CD4-positive, alpha-beta T cell (primary cell): ENCODE measurements around the gene RASA1. TPM values are rescaled to one million over a fixed set of nuclear protein-coding genes. Genes with fewer than 3 reads are reported as not detected.
A peak's percentile ranks its signal among the peaks of the same experiment; 100 is the strongest.

Experiments used
- ATAC-seq: fragments of 200-7000 bp; cut with Tn5 transposase; one replicate; pipeline ENCODE4 v1.10.0; 2022; ENCODE audit warnings: mild to moderate bottlenecking; ENCODE audit not compliant: poor library complexity
- CTCF ChIA-PET: fragments of 350-600 bp; sonication (Branson Sonifier 250); formaldehyde crosslinking; loops from one replicate; lab custom pipeline; 2021; ENCODE audit warnings: antibody characterized with exemption, inconsistent platforms; lab: Charles Lee
- POLR2A ChIA-PET: fragments of 350-600 bp; sonication (Branson Sonifier 250); formaldehyde crosslinking; loops from one replicate; lab custom pipeline; 2021; ENCODE audit warnings: antibody characterized with exemption, inconsistent platforms; lab: Charles Lee
- DNase-seq, 14 experiments: peaks; one replicate each; pipeline ENCODE4 v3.0.0-alpha.2; 2013 to 2020; ENCODE audit warnings: mixed read lengths in 2 of 14
- H3K27ac ChIP-seq, 2 donors: one replicate each; pipeline versions ENCODE4 v1.5.1 to v1.7.0; 2013; ENCODE audit warnings: low read length in 2 of 2, low read depth in 1 of 2, mild to moderate bottlenecking in 1 of 2
- H3K27me3 ChIP-seq, 2 experiments: 1 replicate in 1 of 2; 2 replicates in 1 of 2; pipeline versions ENCODE4 v1.6.1 to v1.7.0; 2013; ENCODE audit warnings: low read length in 2 of 2, control low read depth in 1 of 2, mild to moderate bottlenecking in 1 of 2, moderate library complexity in 1 of 2; ENCODE audit not compliant: insufficient read depth in 2 of 2, control insufficient read depth in 1 of 2
- H3K36me3 ChIP-seq: one replicate; pipeline ENCODE4 v1.6.1; 2013; ENCODE audit warnings: low read length, control low read depth; ENCODE audit not compliant: insufficient read depth
- H3K4me1 ChIP-seq: one replicate; pipeline ENCODE4 v1.6.1; 2013; ENCODE audit warnings: low read length, control low read depth; ENCODE audit not compliant: insufficient read depth
- H3K4me3 ChIP-seq: one replicate; pipeline ENCODE4 v1.5.1; 2013; ENCODE audit warnings: mild to moderate bottlenecking, low read length, moderate library complexity
- H3K9me3 ChIP-seq, 2 experiments: 1 replicate in 1 of 2; 2 replicates in 1 of 2; pipeline versions ENCODE4 v1.6.1 to v1.7.0; 2013; ENCODE audit warnings: low read length in 2 of 2, mild to moderate bottlenecking in 2 of 2, control low read depth in 1 of 2, moderate library complexity in 1 of 2; ENCODE audit not compliant: control insufficient read depth in 1 of 2, insufficient read depth in 1 of 2
- H3K27ac Mint-ChIP-seq: one replicate; pipeline ENCODE4 v1.8.0; 2020; ENCODE audit warnings: mixed read lengths
- H3K27me3 Mint-ChIP-seq: one replicate; pipeline ENCODE4 v1.8.0; 2021; ENCODE audit warnings: mixed read lengths
- H3K36me3 Mint-ChIP-seq: one replicate; pipeline ENCODE4 v1.8.0; 2021; ENCODE audit warnings: low read depth, mixed read lengths
- H3K4me1 Mint-ChIP-seq: one replicate; pipeline ENCODE4 v1.8.0; 2021; ENCODE audit warnings: low read depth, mixed read lengths
- H3K4me3 Mint-ChIP-seq: one replicate; pipeline ENCODE4 v1.8.0; 2020; ENCODE audit warnings: mild to moderate bottlenecking, mixed read lengths
- H3K9me3 Mint-ChIP-seq: one replicate; pipeline ENCODE4 v1.8.0; 2020; ENCODE audit warnings: mixed read lengths
- CTCF ChIP-seq: fragments of 200-600 bp; IDR thresholded peaks from one replicate; pipeline ENCODE4 v1.8.0; 2022; ENCODE audit warnings: antibody characterized with exemption, mild to moderate bottlenecking
- intact Hi-C, 2 experiments: fragments of 100-400 bp; cut with DNase I in 1 of 2; cut with micrococcal nuclease in 1 of 2; formaldehyde crosslinking; loops; one replicate each; pipeline versions ENCODE4 v1.15.1 to v1.9.0; 2023 to 2025; cut with DNase I, micrococcal nuclease
- total RNA-seq, 174 experiments: library from RNA in 2 of 174; stranded (reverse) in 2 of 174; gene quantifications; one replicate each; pipeline ENCODE4 v1.2.3 and lab custom pipeline; 2021 to 2026

The RASA1 gene
- total RNA-seq, 2 experiments from 2014 or later = 15.1 to 15.4 TPM

DNA sequence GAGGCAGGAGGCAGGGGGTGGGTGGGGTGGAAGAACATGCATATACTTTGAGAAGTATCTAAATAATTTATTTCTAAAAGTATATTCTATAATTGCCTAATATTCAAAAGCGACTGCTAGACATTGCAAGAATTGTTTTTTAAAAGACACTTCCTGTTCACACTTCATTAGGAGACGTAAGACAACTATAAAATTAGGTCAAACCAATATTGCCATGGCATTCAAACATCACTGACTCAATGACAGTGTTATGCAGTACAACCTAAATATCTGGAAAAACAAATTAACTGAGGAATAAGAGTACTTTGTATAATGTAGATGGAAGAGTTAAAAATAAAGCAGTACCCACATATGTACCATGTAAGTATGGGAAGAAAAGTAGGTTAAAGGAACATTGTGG, 140.5 kb downstream of the RASA1 start:
- peak in 2 of 14 experiments; percentile 38 to 56 for DNase-seq
- H3K4me3 Mint-ChIP-seq = peak overlapping the region; percentile 31
- H3K4me1 ChIP-seq = peaks cover 17% of the 10 kb centered on the region

GRCh38 chr5:87410931-87411330, 143.2 kb downstream of the RASA1 start:
- Histone ChIP-seq H3K27ac (peak overlapping the region in 1 of 2 donors; percentile 27), H3K9me3 (no peaks in the 10 kb centered on the region), H3K27me3 (no peaks in the 10 kb centered on the region), H3K4me3 (no peak overlapping the region), H3K4me1 (peaks cover 19% of the 10 kb centered on the region), H3K36me3 (peaks cover 49% of the 10 kb centered on the region)
- intact Hi-C loops = loop anchor here (1.0 to 5.0 kb wide), 3 partner anchors 10 to 856 kb away; partner anchors contain the start of genes COX7C (in 1 of the 2) and TMEM161B (in 1 of the 2)
- Mint-ChIP-seq H3K9me3 (no peaks in the 10 kb centered on the region), H3K27me3 (no peaks in the 10 kb centered on the region), H3K36me3 (peaks cover 70% of the 10 kb centered on the region), H3K27ac (peak overlapping the region; percentile 96), H3K4me1 (peaks cover 69% of the 10 kb centered on the region), H3K4me3 (peak overlapping the region; percentile 90)
- CTCF ChIA-PET = interaction anchor here (0.5 to 2.4 kb wide), 2 partner anchors 11 to 28 kb away, joined by 3 to 14 read pairs; no protein-coding TSS in a partner anchor
- ATAC-seq = no peak
- peak in 1 of 14 experiments; percentile 26 for DNase-seq
- no peak for TF ChIP-seq CTCF
- POLR2A ChIA-PET = interaction anchor here (1.1 to 3.7 kb wide), 3 partner anchors 12 to 143 kb away, joined by 3 to 37 read pairs (median 14); partner anchors contain the start of gene RASA1

More for the DNA sequence above, 140.5 kb downstream of the RASA1 start:
- Histone ChIP-seq H3K9me3 (no peaks in the 10 kb centered on the region), H3K36me3 (peaks cover 76% of the 10 kb centered on the region), H3K4me3 (no peak overlapping the region), H3K27ac (peak overlapping the region in 1 of 2 donors; percentile 23), H3K27me3 (no peaks in the 10 kb centered on the region)
- ATAC-seq = no peak
- peaks cover 82% of the 10 kb centered on the region for H3K4me1 Mint-ChIP-seq
- H3K36me3 Mint-ChIP-seq = peaks cover 96% of the 10 kb centered on the region
- H3K27me3 Mint-ChIP-seq = no peaks in the 10 kb centered on the region
- CTCF ChIA-PET = interaction anchor here (0.5 kb wide), 1 partner anchor 402 kb away, joined by 3 read pairs; no protein-coding TSS in a partner anchor
- H3K9me3 Mint-ChIP-seq = no peaks in the 10 kb centered on the region
- intact Hi-C loops = no loop called here
- peak overlapping the region; percentile 77 for H3K27ac Mint-ChIP-seq
- no peak for TF ChIP-seq CTCF
- POLR2A ChIA-PET = no interaction called here

DNA sequence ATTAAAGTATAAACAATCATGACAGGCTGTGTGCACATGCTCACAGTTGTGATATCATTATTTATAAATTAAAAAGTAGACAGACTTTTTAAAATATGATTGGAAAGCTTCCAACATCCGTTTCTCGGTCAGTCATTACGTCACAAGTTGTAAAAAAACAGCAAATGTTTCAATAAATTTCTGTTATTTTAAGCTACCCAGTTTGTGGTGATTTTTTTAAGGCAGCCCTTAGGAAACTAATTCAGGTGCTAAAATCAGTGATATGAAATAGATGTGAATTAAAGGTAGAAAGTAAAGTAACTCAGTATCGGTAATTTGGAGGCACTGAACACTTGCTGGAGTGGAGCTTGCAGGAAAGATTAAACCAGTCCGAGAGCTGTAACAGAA, 143.9 kb downstream of the RASA1 start:
- Histone ChIP-seq H3K4me1 (peaks cover 19% of the 10 kb centered on the region), H3K4me3 (peak overlapping the region; percentile 95), H3K27ac (peak overlapping the region in 1 of 2 donors; percentile 98), H3K9me3 (no peaks in the 10 kb centered on the region), H3K27me3 (no peaks in the 10 kb centered on the region), H3K36me3 (peaks cover 42% of the 10 kb centered on the region)
- intact Hi-C loops = loop anchor here (1.0 to 5.0 kb wide), 3 partner anchors 10 to 856 kb away; partner anchors contain the start of genes COX7C (in 1 of the 2) and TMEM161B (in 1 of the 2)
- peak overlapping the region; percentile 97 for H3K4me3 Mint-ChIP-seq
- ChIA-PET POLR2A (interaction anchor here (0.7 to 3.7 kb wide), 8 partner anchors 13 to 292 kb away, joined by 3 to 37 read pairs (median 4); partner anchors contain the start of gene RASA1), CTCF (interaction anchor here (2.4 kb wide), 1 partner anchor 11 kb away, joined by 14 read pairs; no protein-coding TSS in a partner anchor)
- H3K9me3 Mint-ChIP-seq = no peaks in the 10 kb centered on the region
- no peaks in the 10 kb centered on the region for H3K27me3 Mint-ChIP-seq
- H3K27ac Mint-ChIP-seq = peak overlapping the region; percentile 96
- no peak for TF ChIP-seq CTCF
- DNase-seq (peak in 3 of 14 experiments; percentile 53 to 64 (median 64)), ATAC-seq (no peak)
- H3K4me1 Mint-ChIP-seq = peaks cover 63% of the 10 kb centered on the region
- H3K36me3 Mint-ChIP-seq = peaks cover 63% of the 10 kb centered on the region
